Choroid plexus epithelial cell (primary cell): ENCODE measurements around the gene BAD.
A peak's percentile ranks its signal among the peaks of the same experiment; 100 is the strongest.

Source experiments
- DNase-seq: peaks from one replicate; pipeline ENCODE4 v3.0.0-alpha.2; 2010; ENCODE audit warnings: low read depth
- H3K4me3 ChIP-seq: 2 replicates; pipeline ENCODE4 v1.5.1; 2011; ENCODE audit warnings: low read depth, mild to moderate bottlenecking, control low read depth, low read length, moderate library complexity
- CTCF ChIP-seq: conservative IDR thresholded peaks from 2 replicates; pipeline ENCODE4 v1.5.1; 2011; ENCODE audit warnings: low read depth, mild to moderate bottlenecking, control low read depth, inconsistent platforms, low read length, moderate library complexity

The BAD gene

DNA sequence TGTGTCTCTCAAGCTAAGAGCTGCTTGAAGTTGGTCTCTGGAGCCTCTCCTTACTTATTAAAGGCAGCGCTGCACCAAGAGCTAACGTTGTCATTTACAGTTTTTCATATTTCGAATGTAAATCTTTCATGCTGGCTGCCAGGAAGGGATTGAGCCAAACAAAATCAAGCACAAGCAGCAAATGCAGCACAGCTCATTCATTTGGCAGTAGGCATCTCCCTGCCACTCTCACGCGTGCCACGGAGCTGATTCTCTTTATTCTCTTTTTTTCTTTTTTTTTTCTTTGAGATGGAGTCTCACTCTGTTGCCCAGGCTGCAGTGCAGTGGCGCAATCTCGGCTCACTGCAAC is 51.5 kb downstream of the BAD start:
- H3K4me3 ChIP-seq = no peak overlapping the region
- TF ChIP-seq CTCF = no peak
- no peak for DNase-seq

- H3K4me3 ChIP-seq = no peak overlapping the region
- no peak for DNase-seq
- no peak for TF ChIP-seq CTCF
Observed at GRCh38 chr11:64232182-64232966, 52.1 kb downstream of the BAD start.

- H3K4me3 ChIP-seq = no peak overlapping the region
- DNase-seq = no peak
- no peak for TF ChIP-seq CTCF
Observed at GRCh38 chr11:64231546-64231945, 52.9 kb downstream of the BAD start.

- TF ChIP-seq CTCF = no peak
- H3K4me3 ChIP-seq = peak overlapping the region; percentile 91
- DNase-seq = no peak
Observed at GRCh38 chr11:64230985-64231365, 53.5 kb downstream of the BAD start.

DNA sequence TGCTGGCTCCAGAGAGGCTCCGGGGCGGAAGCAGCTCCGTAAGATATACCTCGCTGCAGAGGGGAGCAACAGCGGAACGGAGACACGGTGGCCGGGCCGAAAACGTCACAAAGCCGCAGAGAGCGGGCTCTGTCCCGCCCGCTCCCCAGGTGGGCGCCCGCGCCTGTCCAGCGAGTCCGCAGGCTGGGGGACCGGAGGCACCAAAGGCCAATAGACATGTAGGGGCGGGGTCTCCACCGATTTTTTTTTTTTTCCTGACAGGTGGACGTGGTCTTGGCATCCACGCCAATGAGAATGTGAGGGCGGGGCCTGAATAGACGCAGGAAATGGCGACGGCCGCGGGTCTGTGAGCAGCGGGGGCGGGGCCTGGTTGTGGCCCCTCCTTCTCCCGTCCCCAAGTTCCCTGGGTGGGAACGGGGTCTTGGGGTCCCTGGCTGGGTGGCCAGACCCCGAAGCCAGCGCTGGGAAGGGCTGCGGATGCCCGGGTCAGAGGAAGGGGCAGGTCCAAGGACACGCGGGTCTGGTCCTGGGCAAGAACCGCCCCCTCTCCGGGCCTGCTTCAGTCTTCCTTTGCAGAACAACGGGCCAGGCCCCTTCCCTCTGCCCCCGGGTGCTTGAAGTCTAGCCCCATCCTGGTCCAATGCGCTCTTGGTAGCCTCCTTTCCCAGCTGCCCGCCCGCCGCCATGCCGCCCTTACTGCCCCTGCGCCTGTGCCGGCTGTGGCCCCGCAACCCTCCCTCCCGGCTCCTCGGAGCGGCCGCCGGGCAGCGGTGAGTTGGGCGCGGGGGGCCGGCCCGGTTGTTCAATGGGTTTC is 54.1 kb downstream of the BAD start, which contains the start of gene DNAJC4:
TSS of gene DNAJC4 (plus strand) at position 378 of the 814 bp plus-strand sequence. CDS start at position 685, 307 bp downstream.
- no peak for TF ChIP-seq CTCF
- peak; percentile 91 for DNase-seq
- H3K4me3 ChIP-seq = peak within 1 kb of the TSS; percentile 91

DNA sequence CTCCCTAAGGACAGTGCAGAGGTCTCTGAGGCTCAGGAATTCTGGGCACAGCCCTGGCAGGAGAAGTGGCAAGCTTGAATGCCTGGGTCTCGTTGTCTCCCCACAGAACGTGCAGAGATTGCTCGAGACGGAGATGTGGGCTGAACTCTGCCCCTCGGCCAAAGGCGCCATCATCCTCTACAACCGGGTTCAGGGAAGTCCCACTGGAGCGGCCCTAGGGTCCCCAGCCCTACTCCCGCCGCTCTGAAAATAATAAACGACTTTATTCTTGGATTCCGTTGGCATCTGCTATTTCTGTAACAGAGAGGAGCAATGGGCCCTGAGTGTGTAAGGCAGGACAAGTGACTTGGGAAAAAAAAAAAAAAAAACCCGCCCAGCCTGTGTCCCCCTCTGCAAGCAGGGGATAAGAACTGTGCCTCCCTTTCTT is 54.7 kb downstream of the BAD start:
- no peak for TF ChIP-seq CTCF
- DNase-seq = no peak
- peak overlapping the region; percentile 91 for H3K4me3 ChIP-seq
